NCI-H1092 (cell line): ENCODE data around the gene AGO4.
"Not testable (repeated sequence)": the region's sequence is repeated elsewhere in the genome, so short reads cannot be mapped to it uniquely, and the experiment has no call there.

Experiments
- DNase-seq: peaks from one replicate; lab custom pipeline; 2025; lab: John Stamatoyannopoulos, UW

AGO4 gene

GRCh38 chr1:35863881-35864625 is 56.2 kb downstream of the AGO4 start:
- no peak for DNase-seq

GRCh38 chr1:35864813-35865212 is 57.0 kb downstream of the AGO4 start:
- no peak for DNase-seq

GRCh38 chr1:35866991-35867390 is 59.2 kb downstream of the AGO4 start:
- no peak for DNase-seq

DNA sequence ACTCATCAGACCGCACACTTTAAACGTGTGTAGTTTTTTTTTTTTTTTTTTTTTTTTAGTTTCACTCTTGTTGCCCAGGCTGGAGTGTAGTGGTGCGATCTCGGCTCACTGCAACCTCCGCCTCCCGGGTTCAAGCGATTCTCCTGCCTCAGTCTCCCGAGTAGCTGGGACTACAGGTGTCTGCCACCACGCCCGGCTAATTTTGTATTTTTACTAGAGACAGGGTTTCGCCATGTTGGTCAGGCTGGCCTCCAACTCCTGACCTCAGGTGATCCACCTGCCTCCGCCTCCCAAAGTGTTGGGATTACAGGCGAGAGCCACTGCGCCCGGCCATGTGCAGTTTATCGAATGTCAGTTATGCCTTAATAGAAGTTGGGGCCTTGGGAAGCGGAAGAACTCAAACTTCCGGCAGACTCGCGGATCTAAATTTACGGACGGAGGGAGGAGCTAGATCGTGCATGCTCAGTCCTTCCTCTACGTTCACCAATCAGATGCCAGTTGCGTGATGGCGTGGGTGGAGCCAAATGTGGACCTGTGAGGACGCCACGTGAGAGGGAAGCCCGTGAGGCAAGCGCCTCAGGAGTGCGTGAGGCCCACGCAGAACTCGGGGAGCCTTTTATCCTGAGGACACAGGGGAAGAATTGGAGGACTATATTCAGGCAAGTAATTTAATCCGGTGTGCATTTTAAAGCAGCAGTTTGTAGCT is 61.6 kb downstream of the AGO4 start:
- not testable (repeated sequence) for DNase-seq

GRCh38 chr1:35870651-35871309 is 63.0 kb downstream of the AGO4 start:
- DNase-seq = no peak

GRCh38 chr1:35873243-35873750 is 65.5 kb downstream of the AGO4 start:
- no peak for DNase-seq

GRCh38 chr1:35874115-35874514 is 66.3 kb downstream of the AGO4 start:
- not testable (repeated sequence) for DNase-seq

GRCh38 chr1:35876988-35877387 is 69.2 kb downstream of the AGO4 start:
- no peak for DNase-seq

- DNase-seq = no peak
Observed at GRCh38 chr1:35881850-35882273, 74.0 kb downstream of the AGO4 start.

GRCh38 chr1:35882586-35882944 is 74.7 kb downstream of the AGO4 start:
- no peak for DNase-seq

GRCh38 chr1:35882945-35883634 is 75.3 kb downstream of the AGO4 start, which contains the start of gene AGO1:
AGO1 (plus strand) TSS chr1:35883209; CDS start chr1:35883422, 213 bp downstream.
- peak; percentile 95 for DNase-seq

DNA sequence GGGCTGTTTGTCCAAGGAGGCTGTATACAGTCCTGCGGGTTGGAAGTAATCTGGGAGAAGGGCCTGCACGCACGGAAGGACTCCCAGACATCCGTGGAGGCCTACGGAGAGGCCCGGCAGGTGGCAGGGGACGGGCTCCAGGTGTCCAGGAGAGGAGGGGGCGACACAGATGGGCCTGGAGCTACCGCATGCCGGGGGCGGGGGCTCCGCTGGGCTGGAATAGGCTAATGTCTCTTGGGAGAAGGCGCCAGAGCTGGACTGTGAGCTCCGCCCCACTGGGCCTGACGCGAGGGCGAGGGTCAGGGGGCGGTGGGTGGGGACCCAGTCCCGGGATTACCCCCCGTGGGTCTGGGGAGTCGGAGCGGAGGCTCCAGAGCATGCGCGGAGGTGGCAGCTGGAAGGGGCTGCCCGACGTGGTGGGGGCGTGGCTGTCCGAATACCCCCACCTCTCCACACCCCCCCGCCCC is 75.9 kb downstream of the AGO4 start:
- peak; percentile 60 for DNase-seq

DNA sequence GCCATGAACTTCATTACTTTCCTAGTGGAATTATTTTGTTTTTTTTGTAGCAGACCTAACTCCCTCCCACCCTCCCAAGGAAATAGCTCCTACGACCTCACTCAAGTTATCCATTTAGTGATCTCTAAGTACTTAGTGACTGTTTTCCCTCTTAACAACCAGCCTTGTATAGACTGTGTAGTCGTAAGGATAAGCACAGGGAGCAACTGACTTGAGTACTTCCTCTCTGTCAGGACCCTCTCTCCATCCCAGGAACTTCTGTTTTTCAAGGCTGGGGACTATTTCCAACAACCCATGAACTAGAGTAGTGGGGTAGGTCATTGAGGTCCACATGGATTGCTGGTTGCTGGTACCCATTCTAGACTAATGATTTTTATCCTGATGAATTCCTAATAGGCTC is 77.1 kb downstream of the AGO4 start:
- DNase-seq = no peak

DNA sequence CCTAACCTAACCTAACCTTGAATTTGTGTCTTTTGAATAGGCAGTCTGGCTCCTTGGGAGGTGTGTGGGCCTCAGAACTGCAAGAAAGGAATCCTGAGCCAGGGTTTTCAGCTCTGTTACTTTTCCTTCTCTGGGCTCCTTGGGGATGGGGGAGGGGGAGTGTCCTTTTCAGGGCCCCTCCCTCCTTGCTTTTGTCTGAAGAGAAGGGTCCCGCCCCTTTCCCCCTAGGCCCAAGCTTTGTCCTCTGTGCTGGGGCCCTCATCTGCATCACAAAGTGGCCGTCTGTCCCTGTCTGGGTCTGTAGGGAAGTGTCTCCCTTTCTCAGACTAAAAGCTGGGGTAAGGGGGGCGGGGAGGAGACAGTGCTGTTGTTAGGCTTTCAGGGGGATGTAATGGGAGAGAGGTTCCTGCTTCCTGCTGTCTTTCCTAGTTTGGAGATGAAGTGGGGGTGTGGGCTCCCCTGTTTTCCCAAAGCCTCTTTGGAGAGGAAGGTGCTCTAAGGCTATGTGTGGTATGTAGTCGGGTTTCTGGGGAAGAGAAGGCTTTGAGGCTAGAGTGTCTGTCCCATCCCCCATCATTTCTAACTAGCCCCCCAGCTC is 78.2 kb downstream of the AGO4 start:
- DNase-seq = no peak

- peak; percentile 3 for DNase-seq
Observed at GRCh38 chr1:35886577-35887431, 79.0 kb downstream of the AGO4 start.

GRCh38 chr1:35887508-35887907 is 79.7 kb downstream of the AGO4 start:
- DNase-seq = no peak

- DNase-seq = no peak
Observed at GRCh38 chr1:35888255-35888654, 80.4 kb downstream of the AGO4 start.

DNA sequence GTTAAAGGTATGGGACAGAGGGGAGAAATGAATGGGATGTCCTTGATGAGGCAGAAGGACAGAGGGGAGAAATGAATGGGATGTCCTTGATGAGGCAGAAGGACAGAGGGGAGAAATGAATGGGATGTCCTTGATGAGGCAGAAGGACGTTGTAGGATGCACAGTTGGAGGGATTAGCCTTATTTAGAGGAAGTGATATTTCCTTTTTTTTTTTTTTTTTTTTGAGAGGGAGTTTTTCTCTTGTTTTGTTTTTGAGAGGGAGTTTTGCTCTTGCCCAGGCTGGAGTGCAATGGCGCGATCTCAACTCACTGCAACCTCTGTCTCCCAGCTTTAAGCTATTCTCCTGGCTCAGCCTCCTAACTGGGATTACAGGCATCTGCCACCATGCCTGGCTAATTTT is 81.2 kb downstream of the AGO4 start:
- DNase-seq = not testable (repeated sequence)

- DNase-seq = no peak
Observed at GRCh38 chr1:35893051-35893879, 85.4 kb downstream of the AGO4 start.

GRCh38 chr1:35894183-35894582 is 86.4 kb downstream of the AGO4 start:
- no peak for DNase-seq
